DLD1 (cell line): ENCODE measurements around the gene MARS1.

Experiments
- in situ Hi-C: cut with HindIII; loops from 2 replicates; pipeline ENCODE4 v1.10.0; 2017; ENCODE audit warnings: low sequenced_read_pairs

Gene MARS1

DNA sequence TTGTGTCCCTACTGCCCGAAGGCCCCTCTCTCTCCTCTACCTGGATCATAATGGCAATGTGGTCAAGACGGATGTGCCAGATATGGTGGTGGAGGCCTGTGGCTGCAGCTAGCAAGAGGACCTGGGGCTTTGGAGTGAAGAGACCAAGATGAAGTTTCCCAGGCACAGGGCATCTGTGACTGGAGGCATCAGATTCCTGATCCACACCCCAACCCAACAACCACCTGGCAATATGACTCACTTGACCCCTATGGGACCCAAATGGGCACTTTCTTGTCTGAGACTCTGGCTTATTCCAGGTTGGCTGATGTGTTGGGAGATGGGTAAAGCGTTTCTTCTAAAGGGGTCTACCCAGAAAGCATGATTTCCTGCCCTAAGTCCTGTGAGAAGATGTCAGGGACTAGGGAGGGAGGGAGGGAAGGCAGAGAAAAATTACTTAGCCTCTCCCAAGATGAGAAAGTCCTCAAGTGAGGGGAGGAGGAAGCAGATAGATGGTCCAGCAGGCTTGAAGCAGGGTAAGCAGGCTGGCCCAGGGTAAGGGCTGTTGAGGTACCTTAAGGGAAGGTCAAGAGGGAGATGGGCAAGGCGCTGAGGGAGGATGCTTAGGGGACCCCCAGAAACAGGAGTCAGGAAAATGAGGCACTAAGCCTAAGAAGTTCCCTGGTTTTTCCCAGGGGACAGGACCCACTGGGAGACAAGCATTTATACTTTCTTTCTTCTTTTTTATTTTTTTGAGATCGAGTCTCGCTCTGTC, 31.0 kb upstream of the MARS1 start:
- in situ Hi-C loops, result no loop called here

DNA sequence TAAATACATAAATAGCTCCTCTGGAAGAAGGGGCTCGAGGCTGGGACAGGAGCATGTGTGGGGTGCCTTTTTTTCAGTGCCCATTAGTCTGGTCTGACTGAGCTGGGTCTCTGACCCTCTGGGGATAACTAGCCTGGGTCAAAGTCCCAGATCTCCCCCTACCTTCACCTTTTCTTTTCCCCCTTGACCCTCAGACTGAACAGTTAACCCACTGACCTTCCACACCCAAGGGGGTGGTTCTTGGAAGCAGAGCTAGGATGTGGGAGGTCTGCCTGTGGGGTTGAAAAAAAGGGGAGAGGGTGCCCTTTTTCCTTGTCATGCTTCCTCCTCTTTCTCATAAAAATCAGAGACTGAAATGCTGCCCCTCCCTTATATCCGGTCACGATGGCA, 29.2 kb upstream of the MARS1 start:
- in situ Hi-C loops, result no loop called here

DNA sequence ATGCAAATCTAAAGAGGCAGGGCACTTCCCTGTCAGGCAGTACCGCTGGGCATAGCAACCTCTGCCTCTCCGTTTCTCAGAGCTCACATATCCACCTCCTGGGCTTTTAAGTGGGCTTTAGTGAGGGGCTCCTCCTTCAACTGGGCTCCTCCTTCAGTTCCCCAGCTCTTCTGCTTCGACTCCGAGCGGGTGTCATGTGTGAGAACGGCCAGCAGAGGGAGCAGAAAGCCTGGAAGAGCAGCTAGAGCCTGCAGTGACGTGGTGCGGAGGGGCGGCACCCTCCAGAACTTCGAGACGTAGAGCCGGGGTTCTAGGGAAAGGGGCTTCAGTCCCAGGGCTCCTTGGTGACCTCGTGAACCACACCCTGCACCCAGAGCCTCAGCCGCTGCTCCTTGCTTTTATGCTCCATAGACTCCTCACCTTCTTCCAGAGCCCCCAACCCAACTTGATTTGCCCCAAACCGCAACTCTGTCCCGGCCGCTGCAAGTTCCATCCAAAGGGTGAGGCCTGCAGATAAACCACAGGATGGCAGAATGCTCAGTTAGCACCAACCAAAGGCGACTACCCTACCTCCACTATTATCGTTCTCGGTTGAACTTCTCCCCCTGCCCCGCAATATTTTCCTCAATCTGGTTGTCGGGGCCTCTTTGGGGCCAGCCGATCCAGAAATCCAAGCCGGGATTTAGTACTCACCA, 28.7 kb upstream of the MARS1 start:
- in situ Hi-C loops, result no loop called here

DNA sequence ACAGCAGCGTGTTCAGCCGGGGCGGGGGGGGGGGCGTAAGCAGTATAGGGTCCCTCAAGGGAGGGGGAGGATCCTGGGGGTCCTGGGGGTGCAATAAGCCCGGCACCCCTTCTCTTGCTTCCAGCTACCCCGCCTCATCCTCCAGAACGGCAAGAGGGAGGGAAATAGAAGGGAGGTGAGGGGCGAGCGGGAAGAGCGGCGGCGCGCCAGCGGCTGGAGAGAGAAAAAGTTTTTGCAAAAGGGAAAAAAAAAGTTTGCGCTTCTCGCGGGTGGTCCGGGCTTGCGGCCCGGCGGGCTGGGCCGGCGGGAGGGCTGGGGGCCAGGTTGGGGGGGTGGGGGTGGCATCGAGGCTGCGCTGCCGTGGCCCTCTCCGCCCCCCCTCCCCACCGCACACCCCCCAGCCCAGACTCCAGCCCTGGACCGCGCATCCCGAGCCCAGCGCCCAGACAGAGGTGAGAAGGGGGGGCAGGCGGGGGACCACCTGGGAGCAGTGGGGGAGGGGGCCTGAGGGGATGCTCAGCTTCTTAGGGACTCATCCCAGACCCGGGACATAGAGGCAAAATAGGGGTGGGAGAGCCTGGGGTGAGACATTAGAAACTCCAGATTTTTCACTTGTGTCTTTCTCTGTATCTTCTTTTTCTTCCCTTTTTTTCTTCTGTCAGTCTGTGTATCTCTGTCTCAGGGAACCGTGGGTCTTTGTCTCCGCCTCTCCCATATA, 28.0 kb upstream of the MARS1 start, which contains the start of gene GLI1:
TSS of gene GLI1 (plus strand) at position 36 of the 718 bp plus-strand sequence. CDS start 3,907 bp downstream, outside the sequence.
- in situ Hi-C loops, result no loop called here

DNA sequence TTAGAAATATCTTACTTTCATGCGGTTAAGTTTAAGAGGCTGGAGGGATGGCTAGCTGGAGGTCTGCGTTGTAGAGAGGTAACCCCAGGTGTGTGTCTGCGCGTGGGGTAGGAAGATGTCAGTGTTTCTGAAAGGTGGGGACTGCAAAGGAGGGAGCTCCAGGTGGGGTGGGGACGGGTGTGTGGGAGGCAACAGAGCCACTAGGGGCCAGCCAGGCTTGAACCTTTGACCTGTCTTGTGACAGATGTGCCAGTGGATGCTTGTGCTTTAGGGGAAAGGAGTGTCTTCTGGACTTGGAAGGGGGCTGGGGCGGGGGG, 27.4 kb upstream of the MARS1 start:
- in situ Hi-C loops, result no loop called here

DNA sequence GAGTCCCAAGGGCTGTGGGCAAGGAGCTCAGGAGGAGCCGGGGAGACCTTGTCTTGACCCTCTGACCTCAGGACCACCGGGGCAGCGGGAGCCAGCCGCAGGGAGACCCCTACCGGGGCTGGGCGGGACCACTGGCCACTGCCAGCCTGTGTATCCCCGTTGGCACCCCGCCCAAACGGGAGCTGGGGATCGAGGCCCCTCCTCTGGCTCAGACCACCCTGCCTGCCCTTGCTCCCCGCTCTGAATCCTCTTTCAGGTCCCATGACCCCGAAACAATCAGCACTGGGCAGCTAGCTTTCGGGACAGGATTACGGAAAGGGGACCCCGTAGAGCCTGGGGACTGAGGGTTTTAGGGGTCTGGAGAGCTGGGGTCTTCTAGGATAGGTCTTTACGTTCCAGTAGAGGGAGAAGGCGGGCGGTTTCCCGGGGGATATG, 27.0 kb upstream of the MARS1 start:
- in situ Hi-C loops, result no loop called here

DNA sequence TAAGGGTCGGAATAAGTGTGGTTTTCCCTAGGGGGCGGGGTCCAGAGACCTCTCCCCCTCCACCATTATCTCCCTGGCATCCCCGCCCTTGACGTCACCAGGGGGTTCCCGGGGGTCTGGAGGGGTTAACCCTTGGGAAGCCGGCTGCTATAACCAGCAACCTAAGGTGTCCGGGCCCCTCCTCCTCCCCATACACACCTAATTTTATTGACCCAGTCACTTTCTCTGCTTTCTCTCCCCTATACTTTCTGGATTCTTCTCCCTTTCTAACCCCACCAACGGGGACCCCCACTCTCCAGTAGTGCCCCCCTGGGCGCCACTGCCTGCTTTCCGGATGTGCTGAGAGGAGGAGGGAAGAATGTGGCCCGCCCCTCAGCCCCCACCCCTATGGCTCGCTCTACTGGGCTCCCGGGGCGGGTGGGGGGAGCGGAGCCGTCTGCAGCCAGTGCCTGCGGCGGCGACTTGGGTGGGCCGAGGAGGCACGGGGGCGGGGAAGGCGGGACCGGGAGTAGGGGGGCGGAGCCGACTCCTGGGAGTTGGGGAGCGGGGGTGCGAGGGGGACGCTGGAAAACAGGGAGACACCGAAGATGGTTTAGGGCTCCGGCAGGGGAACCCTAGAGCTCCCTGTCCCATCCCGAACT, 26.5 kb upstream of the MARS1 start:
- in situ Hi-C loops, result no loop called here

DNA sequence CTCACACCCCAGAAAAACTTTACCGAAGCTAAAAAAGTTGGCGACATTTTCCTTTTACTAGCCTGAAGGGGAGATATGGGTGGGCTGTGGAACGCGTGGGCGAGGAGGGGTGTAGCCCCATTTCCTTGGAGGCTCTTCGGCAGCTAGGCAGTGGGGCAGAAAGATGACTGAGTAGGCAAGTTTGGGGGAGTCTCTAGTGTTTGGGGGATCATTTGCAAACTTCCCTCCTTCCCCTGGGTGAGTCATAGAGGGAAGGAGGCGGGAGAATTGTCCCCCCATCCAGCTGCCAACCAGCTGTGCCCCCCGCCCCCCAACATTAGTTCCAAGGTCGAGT, 26.0 kb upstream of the MARS1 start:
- in situ Hi-C loops, result no loop called here

DNA sequence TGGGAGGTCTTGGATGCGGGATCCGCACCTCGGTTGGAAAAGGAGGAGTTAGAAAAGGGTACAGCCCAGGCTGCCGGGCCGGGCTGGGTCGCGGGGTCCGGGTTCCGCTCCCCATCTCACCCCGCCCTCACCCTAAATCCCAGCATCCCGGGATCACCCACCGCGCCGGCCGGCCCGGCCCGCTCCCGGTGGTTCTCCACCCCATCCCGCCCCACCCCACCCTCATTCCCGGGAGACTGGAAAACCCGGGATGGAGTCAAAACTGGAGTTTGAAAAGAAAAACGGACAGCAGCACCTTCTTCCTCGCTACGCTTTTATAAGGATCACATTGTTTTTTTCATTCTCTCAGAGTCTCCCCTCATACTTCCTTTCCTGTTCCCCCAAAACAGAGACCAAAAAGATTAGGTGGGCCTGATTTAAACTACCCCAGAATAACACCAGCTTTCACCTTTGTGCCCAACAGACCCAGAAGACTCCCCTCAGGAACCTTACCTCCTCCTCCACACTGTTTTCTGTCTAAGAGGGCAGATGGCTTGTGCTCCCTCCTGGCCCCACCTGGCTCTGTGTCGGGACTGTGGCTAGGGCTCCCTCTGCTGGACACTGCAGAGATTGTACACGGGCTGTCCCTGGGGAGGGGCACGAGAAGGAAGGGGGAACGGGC, 25.5 kb upstream of the MARS1 start:
- in situ Hi-C loops, result no loop called here

DNA sequence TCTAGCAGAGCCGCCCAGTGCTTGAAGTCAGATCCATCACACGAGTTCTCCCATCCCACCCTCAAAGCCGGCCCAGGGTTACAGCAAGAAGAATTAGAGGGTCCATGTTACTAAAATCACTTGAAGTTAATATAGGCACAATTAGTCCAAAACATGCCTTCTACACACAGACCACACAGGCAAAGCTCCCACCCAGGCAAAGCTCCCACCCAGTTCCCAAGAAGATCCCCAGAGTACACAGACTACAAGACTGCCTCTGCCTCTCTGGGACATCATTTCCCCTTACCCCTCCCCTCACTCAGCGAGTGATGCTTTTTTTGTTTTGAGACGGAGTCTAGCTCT, 25.0 kb upstream of the MARS1 start:
- in situ Hi-C loops, result no loop called here

DNA sequence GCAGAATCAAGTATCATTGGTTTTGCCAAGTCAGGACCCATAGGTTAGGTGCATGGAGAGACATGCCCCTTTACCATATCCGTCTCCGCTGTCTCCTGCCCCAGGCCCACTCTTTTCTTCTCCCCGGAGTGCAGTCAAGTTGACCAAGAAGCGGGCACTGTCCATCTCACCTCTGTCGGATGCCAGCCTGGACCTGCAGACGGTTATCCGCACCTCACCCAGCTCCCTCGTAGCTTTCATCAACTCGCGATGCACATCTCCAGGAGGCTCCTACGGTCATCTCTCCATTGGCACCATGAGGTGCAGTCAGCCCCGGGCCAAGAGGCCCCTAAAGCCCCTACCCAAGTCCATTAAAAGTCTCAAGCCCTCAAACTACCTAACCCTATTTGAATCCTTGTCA, 23.3 kb upstream of the MARS1 start:
- in situ Hi-C loops, result no loop called here

DNA sequence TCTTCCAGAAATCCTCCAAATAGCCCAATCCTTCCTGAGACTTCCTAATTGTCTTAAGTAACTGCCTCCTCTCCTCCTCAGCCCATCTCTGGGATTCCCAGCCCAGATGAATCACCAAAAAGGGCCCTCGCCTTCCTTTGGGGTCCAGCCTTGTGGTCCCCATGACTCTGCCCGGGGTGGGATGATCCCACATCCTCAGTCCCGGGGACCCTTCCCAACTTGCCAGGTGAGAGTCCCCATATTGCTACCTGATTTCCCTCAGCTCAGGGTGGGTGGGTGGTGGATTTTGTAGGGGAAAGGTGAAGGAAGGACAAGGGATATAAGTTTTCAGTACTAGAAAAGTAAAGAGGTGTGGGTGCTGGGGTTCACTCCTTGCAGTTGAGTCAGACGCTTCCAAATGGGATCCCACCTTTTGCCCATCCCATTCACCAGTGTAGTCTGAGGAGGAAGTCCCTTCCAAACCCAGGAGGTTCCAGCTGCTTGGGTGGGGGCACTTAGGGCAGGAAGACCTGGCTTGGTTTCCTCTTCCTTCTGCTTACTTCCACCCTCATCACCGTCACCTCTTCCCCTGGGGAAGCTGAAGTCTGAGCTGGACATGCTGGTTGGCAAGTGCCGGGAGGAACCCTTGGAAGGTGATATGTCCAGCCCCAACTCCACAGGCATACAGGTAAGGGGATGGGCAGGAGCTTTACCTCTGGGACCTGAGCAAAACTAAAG, 22.7 kb upstream of the MARS1 start:
- in situ Hi-C loops, result no loop called here

DNA sequence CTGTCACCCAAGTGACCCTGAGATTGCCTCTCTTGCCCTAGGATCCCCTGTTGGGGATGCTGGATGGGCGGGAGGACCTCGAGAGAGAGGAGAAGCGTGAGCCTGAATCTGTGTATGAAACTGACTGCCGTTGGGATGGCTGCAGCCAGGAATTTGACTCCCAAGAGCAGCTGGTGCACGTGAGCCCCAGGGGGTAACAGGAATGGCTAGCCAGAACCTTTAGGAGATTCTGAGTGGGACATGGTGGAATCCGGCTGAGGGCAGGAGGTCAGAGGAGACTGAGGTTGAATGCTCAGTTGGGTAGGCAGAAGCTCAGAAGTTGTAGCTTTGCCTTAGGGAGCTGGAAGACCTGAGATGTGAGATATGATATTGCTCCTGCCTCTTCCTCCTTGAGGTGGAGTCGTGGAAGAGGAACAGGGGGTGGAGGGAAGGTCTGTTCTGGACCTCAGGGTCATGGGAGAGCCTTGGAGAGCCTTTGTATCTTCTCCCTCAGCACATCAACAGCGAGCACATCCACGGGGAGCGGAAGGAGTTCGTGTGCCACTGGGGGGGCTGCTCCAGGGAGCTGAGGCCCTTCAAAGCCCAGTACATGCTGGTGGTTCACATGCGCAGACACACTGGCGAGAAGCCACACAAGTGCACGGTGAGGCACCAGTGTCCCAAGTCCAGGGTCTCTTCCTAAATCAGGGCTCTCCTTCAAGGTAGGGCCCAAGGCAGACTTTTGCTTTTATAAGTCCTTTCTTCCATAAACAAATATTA, 21.9 kb upstream of the MARS1 start:
- in situ Hi-C loops, result no loop called here

DNA sequence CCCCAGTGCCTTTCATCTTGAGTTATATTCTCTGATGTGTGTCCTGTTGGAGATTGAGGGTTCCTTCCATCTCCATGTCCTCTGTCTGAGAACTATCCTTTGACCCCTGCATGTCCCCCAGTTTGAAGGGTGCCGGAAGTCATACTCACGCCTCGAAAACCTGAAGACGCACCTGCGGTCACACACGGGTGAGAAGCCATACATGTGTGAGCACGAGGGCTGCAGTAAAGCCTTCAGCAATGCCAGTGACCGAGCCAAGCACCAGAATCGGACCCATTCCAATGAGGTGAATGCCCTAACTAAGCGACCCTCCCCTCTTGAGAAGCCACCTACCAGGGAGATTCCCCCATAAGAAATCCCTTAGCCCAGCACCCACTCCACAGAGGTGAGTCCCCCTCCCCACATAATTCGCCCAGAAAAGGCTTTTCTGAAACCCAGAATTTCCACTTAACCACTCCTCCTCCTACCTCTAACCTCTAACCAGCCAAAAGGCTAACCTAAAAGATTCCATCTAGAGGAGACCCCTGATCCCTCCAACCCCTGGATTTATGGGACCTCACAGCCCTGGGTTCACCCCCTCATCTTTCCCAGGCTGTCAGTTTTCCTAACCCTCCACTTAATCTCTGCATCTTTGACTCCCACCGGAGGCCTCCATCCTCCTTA, 20.5 kb upstream of the MARS1 start:
- in situ Hi-C loops, result no loop called here

DNA sequence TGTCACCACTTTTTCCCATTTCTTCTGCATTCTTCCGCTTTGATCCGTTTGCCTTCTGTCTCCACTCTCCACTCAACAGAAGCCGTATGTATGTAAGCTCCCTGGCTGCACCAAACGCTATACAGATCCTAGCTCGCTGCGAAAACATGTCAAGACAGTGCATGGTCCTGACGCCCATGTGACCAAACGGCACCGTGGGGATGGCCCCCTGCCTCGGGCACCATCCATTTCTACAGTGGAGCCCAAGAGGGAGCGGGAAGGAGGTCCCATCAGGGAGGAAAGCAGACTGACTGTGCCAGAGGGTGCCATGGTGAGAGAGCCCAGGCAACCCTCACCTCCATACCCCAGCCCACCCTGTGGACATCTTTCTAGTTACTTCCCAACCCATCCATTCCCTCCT, 20.0 kb upstream of the MARS1 start:
- in situ Hi-C loops, result no loop called here

DNA sequence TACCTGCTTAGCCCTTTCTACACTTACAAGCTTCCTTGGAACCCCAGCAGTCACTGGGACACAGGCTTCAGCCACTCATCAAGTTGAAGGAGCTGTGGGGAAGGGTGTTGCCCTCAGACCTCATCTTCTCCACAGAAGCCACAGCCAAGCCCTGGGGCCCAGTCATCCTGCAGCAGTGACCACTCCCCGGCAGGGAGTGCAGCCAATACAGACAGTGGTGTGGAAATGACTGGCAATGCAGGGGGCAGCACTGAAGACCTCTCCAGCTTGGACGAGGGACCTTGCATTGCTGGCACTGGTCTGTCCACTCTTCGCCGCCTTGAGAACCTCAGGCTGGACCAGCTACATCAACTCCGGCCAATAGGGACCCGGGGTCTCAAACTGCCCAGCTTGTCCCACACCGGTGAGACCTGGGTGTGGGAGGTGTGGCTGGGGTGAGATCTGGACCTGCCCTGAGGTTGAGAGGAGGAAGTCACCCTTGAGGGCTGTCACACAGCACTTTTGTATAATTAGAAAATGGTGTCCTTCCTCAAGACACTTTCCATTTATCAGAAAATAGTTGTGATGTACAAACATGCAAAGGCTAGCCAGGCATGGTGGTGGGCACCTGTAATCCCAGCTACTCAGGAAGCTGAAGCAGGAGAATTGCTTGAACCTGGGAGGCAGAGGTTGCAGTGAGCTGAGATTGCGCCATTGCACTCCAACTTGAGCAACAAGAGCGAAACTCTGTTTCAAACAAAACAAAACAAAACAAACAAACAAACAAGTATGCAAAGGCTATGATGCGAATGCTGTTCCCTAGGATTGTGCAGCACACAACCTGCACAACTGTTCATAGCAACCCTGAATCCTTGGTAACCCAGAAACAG, 18.3 kb upstream of the MARS1 start:
- in situ Hi-C loops, result no loop called here

DNA sequence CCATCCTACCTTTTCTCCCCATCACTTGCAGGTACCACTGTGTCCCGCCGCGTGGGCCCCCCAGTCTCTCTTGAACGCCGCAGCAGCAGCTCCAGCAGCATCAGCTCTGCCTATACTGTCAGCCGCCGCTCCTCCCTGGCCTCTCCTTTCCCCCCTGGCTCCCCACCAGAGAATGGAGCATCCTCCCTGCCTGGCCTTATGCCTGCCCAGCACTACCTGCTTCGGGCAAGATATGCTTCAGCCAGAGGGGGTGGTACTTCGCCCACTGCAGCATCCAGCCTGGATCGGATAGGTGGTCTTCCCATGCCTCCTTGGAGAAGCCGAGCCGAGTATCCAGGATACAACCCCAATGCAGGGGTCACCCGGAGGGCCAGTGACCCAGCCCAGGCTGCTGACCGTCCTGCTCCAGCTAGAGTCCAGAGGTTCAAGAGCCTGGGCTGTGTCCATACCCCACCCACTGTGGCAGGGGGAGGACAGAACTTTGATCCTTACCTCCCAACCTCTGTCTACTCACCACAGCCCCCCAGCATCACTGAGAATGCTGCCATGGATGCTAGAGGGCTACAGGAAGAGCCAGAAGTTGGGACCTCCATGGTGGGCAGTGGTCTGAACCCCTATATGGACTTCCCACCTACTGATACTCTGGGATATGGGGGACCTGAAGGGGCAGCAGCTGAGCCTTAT, 17.4 kb upstream of the MARS1 start:
- in situ Hi-C loops, result no loop called here
